GM12892 (cell line): ENCODE data around the gene ITGB4.

Source experiments
- DNase-seq: peaks from one replicate; pipeline ENCODE4 v3.0.0; 2011; ENCODE audit not compliant: insufficient read length
- FAIRE-seq: peaks from 2 replicates; lab custom pipeline; 2011; peaks lifted over from hg19 to GRCh38; lab: Jason Lieb, UNC
- POLR2A ChIP-seq: IDR thresholded peaks from 2 replicates; pipeline ENCODE4 v1.6.1; 2011; ENCODE audit warnings: low read depth, low read length, control low read depth
- POLR2AphosphoS5 ChIP-seq: IDR thresholded peaks from 2 replicates; pipeline ENCODE4 v1.6.1; 2011; ENCODE audit warnings: low read depth, low read length, control low read depth
- TAF1 ChIP-seq: IDR thresholded peaks from 2 replicates; pipeline ENCODE4 v1.6.1; 2011; ENCODE audit warnings: low read depth, mild to moderate bottlenecking, control low read depth, low read length, borderline replicate concordance

Gene ITGB4

DNA sequence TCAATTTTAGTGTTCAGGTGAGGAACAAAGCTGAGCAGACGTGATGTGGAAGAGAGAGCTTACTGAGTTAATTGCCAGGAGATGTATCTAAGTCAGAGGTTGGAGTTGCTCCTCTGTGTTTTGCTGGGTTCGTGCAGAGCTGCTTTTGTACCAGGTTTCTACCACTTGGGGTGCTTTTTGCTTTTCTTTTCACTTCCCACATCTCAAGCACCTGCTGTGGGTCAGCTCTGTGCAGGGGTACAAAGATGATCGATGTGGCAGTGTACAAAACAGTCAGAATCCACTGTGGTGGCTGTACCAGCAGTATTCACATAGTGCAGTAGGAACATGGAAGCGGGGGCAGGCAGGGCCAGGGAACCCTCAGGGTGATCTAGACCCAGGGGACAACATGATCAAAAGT lies 78.1 kb downstream of the ITGB4 start:
- TF ChIP-seq POLR2A: no peak
- no peak for TF ChIP-seq POLR2AphosphoS5
- TF ChIP-seq TAF1: no peak
- FAIRE-seq (no peak), DNase-seq (no peak)

DNA sequence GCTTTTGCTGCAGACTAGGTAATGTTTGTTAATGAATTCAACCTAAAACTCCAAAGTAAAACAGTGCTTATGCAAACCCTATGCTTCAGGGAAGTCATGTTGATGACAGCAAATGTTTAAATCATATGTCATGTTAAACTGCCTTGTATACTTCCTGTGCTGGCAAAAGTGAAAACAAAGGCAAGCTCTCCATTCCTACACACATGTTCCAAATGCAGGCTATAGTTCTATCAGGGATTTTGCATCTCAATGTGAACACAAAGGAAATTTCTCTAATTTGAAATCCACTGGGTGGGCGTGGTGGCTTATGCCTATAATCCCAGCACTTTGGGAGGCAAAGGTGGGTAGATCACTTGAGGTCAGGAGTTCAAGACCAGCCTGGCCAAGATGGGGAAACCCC lies 82.6 kb downstream of the ITGB4 start:
- no peak for FAIRE-seq
- TF ChIP-seq POLR2A (no peak), POLR2AphosphoS5 (no peak), TAF1 (no peak)
- DNase-seq: no peak

- DNase-seq: no peak
Observed at GRCh38 chr17:75806822-75807500, 85.7 kb downstream of the ITGB4 start.

More at GRCh38 chr17:75806822-75807500, 85.7 kb downstream of the ITGB4 start:
- TF ChIP-seq TAF1 (no peak), POLR2A (no peak), POLR2AphosphoS5 (no peak)
- FAIRE-seq: no peak
